ENCODE results near the gene CBFA2T3.

Gene CBFA2T3

DNA sequence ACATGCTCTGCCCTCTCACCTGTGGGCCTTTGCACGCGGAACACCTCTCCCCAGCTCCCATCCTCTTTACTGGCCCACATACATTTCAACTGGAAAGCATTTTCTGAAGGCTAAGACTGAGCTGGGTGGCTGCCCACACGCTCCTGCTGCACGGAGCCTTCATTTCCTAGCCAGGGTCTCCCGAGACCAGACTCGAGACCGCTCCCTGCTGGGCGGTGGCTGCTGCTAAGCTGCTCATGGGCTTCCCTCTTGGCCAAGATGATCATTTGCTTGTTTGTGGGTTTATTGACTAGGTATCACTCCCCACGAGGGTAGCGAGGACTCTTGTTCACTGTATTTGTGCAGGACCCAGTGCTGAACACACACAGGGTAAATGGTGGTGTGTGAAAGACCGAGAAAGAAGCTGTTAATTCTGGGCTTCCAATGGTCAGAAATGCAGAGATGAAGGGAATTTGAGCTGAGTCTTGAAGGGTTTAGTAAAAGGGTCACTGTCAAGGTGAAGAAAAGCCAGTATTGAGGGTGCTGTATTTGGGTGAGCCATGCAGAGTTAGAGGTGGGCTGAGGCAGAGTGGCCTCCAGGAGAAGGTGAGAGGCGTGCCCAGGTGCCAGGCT is 119.2 kb downstream of the CBFA2T3 start:
- no peaks in the 10 kb centered on the region for H3K27me3 ChIP-seq
- TF ChIP-seq, protein P1, sequence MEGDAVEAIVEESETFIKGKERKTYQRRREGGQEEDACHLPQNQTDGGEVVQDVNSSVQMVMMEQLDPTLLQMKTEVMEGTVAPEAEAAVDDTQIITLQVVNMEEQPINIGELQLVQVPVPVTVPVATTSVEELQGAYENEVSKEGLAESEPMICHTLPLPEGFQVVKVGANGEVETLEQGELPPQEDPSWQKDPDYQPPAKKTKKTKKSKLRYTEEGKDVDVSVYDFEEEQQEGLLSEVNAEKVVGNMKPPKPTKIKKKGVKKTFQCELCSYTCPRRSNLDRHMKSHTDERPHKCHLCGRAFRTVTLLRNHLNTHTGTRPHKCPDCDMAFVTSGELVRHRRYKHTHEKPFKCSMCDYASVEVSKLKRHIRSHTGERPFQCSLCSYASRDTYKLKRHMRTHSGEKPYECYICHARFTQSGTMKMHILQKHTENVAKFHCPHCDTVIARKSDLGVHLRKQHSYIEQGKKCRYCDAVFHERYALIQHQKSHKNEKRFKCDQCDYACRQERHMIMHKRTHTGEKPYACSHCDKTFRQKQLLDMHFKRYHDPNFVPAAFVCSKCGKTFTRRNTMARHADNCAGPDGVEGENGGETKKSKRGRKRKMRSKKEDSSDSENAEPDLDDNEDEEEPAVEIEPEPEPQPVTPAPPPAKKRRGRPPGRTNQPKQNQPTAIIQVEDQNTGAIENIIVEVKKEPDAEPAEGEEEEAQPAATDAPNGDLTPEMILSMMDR (IDR thresholded peaks at IDR 0.05) = peak; percentile 45 to 53
- peaks cover 29 to 46% (median 37%) of the 10 kb centered on the region in 3 donors for H3K36me3 ChIP-seq
- H3K27ac ChIP-seq = peak overlapping the region; percentile 80 to 84
- H3K4me3 ChIP-seq = peak overlapping the region; percentile 84 to 97
- peak; percentile 78 to 81 for DNase-seq
- intact Hi-C loops (cut with DNase I; ENCODE audit: low total_unique reads) = no loop called here
- no peaks in the 10 kb centered on the region for H3K9me3 ChIP-seq
- peaks cover 0 to 33% (median 17%) of the 10 kb centered on the region in 4 donors for H3K4me1 ChIP-seq

DNA sequence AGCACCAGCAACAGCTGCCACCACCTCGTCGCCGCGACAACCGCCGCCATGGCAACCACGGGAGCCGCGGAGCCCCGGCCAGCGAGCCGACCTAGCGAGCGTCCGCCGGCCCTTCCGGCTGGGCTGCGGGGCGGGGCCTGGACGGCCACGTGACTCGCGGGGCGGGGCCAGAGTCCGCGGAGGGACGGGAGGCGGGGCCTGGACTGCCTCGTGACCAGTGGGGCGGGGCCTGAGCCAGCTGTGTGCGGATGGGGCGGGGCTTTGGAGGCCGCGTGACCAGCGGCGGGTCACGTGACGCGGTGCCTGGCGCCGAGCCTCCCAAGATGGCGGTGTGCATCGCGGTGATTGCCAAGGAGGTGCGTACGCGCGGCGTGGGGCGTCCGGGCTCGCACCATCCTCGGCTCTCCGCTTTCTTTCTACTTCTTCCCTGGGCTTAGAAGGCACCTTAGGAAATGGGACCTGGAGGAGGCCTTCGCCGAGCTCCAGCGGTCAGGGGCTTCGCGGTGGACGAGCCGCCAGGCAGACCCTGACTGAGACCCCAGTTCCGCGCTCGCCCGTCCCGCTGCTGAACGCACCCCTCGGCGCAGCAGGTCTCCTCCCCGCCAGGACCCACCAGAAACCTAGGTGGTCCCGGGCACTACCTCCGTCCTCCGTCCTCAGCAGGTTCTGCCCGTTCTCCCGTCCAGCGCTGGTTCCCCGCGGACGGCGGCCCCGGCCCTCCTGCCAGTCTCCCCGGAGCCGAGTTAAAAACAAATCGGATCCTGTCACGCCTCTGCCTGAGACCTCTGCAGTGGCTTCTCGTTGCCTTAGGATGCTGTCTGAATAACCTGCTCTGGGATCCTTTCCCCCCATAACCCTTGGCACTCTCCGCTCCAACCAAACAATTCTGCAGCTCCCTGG is 119.9 kb downstream of the CBFA2T3 start, which contains the start of the genes GALNS and TRAPPC2L:
Gene GALNS, minus strand, starts transcription at position 120 of the 900 bp plus-strand sequence. Its CDS starts 70 bp downstream, at position 50.
Gene TRAPPC2L, plus strand, starts transcription at position 300 of the 900 bp plus-strand sequence. Its CDS starts 24 bp downstream, at position 324.
- Histone ChIP-seq H3K9me3 (no peaks in the 10 kb centered on the region), H3K27ac (peak within 1 kb of the TSS; percentile 80 to 84), H3K36me3 (peaks cover 24 to 39% (median 30%) of the 10 kb centered on the region in 3 donors), H3K27me3 (no peaks in the 10 kb centered on the region), H3K4me1 (peaks cover 0 to 33% (median 17%) of the 10 kb centered on the region in 4 donors), H3K4me3 (peak within 1 kb of the TSS; percentile 84 to 97)
- TF ChIP-seq, protein P1 (IDR thresholded peaks at IDR 0.05) = peak in 1 of 2 experiments; percentile 11
- DNase-seq = peak; percentile 99
- intact Hi-C loops (cut with DNase I; ENCODE audit: low total_unique reads) = no loop called here

DNA sequence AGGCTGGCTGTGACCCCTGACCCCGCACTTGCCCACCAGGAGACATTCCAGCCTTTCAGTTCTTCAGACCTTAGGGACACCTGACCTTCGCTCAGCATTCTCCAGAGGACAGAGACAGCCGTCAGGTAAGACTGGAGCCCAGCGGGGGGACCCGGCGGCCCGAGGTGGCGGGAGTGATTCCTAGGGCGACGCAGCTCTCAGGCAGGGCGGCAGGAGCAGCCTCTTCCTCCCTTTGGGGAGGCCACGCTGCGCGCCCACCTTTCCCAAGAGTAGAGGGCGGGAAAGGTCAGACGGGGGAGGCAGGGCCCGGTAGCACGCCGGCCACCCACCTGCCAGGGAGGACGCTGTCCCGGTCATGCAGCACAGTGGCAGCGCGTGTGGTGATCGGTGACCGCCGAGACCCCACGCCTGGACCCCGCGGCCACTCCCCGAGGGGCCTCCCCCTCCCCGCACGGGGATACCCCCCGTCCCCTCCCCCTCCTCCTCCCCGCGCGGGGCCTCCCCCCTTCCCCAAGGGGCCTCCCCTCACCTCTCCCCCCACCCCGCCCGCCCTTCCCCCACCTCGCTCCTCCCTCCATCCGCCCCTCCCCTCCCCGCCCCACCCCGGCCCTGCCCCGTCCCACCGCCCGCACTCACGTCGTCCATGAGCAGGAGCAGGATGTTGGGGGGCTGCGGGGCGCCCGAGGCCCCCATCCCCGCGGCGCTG is 120.7 kb downstream of the CBFA2T3 start:
- H3K4me1 ChIP-seq = peaks cover 0 to 33% (median 17%) of the 10 kb centered on the region in 4 donors
- H3K27ac ChIP-seq = peak overlapping the region; percentile 80 to 84
- H3K36me3 ChIP-seq = peaks cover 16 to 37% (median 21%) of the 10 kb centered on the region in 3 donors
- no peaks in the 10 kb centered on the region for H3K9me3 ChIP-seq
- no peak for DNase-seq
- H3K4me3 ChIP-seq = peak overlapping the region; percentile 84 to 97
- intact Hi-C loops (cut with DNase I; ENCODE audit: low total_unique reads) = no loop called here
- TF ChIP-seq, protein P1 (IDR thresholded peaks at IDR 0.05) = no peak
- H3K27me3 ChIP-seq = no peaks in the 10 kb centered on the region

DNA sequence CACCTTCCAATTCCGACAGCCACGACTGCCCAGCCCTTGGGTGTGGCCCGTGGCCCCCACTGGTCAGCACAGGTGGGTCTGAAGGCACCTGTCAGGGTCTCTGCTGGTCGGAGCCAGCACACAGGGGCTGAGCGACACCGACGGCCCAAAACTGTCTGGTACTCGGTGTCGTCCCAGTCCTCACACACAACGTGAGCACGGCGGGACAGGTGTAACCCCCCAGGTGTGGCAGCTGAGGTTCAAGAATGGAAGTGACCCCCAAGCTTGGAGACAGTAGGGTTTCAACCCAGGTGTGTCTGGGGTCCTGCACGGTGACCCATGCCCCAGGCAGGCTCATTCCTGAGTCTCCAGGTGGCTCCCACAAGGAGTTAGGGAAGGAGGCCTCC is 121.3 kb downstream of the CBFA2T3 start:
- TF ChIP-seq, protein P1 (IDR thresholded peaks at IDR 0.05) = no peak
- Histone ChIP-seq H3K9me3 (no peaks in the 10 kb centered on the region), H3K36me3 (peaks cover 11 to 37% (median 18%) of the 10 kb centered on the region in 3 donors), H3K4me3 (peak overlapping the region; percentile 84 to 97), H3K27ac (peak overlapping the region in 1 of 2 donors; percentile 84), H3K4me1 (peaks cover 0 to 33% (median 17%) of the 10 kb centered on the region in 4 donors), H3K27me3 (no peaks in the 10 kb centered on the region)
- intact Hi-C loops (cut with DNase I; ENCODE audit: low total_unique reads) = loop anchor here (1.0 kb wide), 1 partner anchor 42 kb away; no protein-coding TSS in a partner anchor
- no peak for DNase-seq

DNA sequence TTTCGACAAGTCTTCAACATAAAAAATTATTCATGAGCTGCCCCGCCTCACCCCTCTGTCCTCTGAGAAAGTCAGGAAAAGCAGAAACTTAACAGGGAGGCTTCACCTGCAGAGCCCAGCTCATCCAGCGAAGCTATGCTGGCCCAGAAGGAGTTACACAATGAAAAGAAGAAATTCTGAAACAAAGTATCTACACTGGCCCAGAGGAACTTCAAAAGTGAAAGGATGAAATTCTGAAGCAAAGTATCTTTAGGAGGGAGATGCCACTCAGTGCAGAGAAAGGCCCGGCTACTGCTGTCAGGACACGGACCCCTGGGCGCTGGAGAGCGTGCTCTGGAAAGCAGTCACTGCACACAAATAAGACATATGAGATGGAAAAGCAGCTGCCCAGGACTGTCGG is 121.8 kb downstream of the CBFA2T3 start:
- intact Hi-C loops (cut with DNase I; ENCODE audit: low total_unique reads) = loop anchor here (1.0 kb wide), 1 partner anchor 42 kb away; no protein-coding TSS in a partner anchor
- Histone ChIP-seq H3K27ac (no peak overlapping the region), H3K4me3 (no peak overlapping the region), H3K36me3 (peaks cover 5 to 36% (median 18%) of the 10 kb centered on the region in 3 donors), H3K27me3 (no peaks in the 10 kb centered on the region), H3K9me3 (no peaks in the 10 kb centered on the region), H3K4me1 (peaks cover 0 to 33% (median 17%) of the 10 kb centered on the region in 4 donors)
- no peak for DNase-seq
- TF ChIP-seq, protein P1 (IDR thresholded peaks at IDR 0.05) = no peak
